Activated CD4-positive, alpha-beta memory T cell treated with anti-CD3 and anti-CD28 coated beads for 36 hours (primary cell): Measurements from ENCODE around the gene NRBF2. TPM values are rescaled to one million over a fixed set of nuclear protein-coding genes. Genes with fewer than 3 reads are reported as not detected.
A peak's percentile ranks its signal among the peaks of the same experiment; 100 is the strongest.
"Not testable (repeated sequence)": the region's sequence is repeated elsewhere in the genome, so short reads cannot be mapped to it uniquely, and the experiment has no call there.

ENCODE experiments used
- CTCF ChIA-PET: fragments of 350-600 bp; sonication (Branson Sonifier 250); formaldehyde crosslinking; loops from one replicate; lab custom pipeline; 2021; ENCODE audit warnings: antibody characterized with exemption, inconsistent platforms; lab: Charles Lee
- POLR2A ChIA-PET: fragments of 350-600 bp; sonication (Branson Sonifier 250); formaldehyde crosslinking; loops from one replicate; lab custom pipeline; 2021; ENCODE audit warnings: antibody characterized with exemption; lab: Charles Lee
- DNase-seq: peaks from one replicate; pipeline ENCODE4 v3.0.0-alpha.2; 2020
- H3K27ac Mint-ChIP-seq: one replicate; pipeline ENCODE4 v1.8.0; 2021; ENCODE audit warnings: mixed read lengths
- H3K27me3 Mint-ChIP-seq: one replicate; pipeline ENCODE4 v1.8.0; 2021; ENCODE audit warnings: mixed read lengths
- H3K36me3 Mint-ChIP-seq: one replicate; pipeline ENCODE4 v1.8.0; 2021; ENCODE audit warnings: mixed read lengths
- H3K4me1 Mint-ChIP-seq: one replicate; pipeline ENCODE4 v1.8.0; 2021; ENCODE audit warnings: low read depth, mixed read lengths
- H3K4me3 Mint-ChIP-seq: one replicate; pipeline ENCODE4 v1.8.0; 2021; ENCODE audit warnings: mild to moderate bottlenecking, mixed read lengths
- H3K9me3 Mint-ChIP-seq: one replicate; pipeline ENCODE4 v1.8.0; 2021; ENCODE audit warnings: mixed read lengths
- intact Hi-C: fragments of 100-400 bp; cut with micrococcal nuclease; formaldehyde crosslinking; loops from one replicate; pipeline ENCODE4 v1.15.1; 2023
- total RNA-seq, 2 experiments: library from RNA; stranded (reverse); gene quantifications; one replicate each; pipeline ENCODE4 v1.2.3, GENCODE V29; 2021

The NRBF2 gene
- total RNA-seq, 2 experiments from 2014 or later, result 21.3 to 21.7 TPM

DNA sequence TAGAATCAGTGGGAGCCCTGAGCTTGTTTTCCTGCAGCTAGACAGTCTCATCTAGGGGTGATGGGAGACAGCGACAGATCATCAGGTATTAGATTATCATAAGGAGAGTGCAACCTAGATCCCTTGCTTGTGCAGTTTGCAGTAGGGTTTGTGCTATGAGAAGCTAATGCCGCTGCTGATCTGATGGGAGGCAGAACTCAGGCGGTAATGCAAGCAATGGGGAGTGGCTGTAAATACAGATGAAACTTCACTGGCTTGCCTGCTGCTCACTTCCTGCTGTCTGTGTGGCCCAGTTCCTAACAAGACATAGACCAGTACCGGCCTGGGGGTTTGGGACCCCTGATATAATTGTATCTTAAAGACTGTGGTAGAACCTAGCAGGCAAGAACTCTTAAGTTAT lies 17.6 kb downstream of the NRBF2 start:
- intact Hi-C loops, result no loop called here
- no peaks in the 10 kb centered on the region for H3K9me3 Mint-ChIP-seq
- no peak overlapping the region for H3K4me3 Mint-ChIP-seq
- peaks cover 17% of the 10 kb centered on the region for H3K4me1 Mint-ChIP-seq
- ChIA-PET POLR2A (no interaction called here), CTCF (interaction anchor here (0.6 kb wide), 1 partner anchor 737 kb away, joined by 5 read pairs; no protein-coding TSS in a partner anchor)
- peaks cover 51% of the 10 kb centered on the region for H3K36me3 Mint-ChIP-seq
- no peak for DNase-seq
- H3K27me3 Mint-ChIP-seq, result no peaks in the 10 kb centered on the region
- no peak overlapping the region for H3K27ac Mint-ChIP-seq

DNA sequence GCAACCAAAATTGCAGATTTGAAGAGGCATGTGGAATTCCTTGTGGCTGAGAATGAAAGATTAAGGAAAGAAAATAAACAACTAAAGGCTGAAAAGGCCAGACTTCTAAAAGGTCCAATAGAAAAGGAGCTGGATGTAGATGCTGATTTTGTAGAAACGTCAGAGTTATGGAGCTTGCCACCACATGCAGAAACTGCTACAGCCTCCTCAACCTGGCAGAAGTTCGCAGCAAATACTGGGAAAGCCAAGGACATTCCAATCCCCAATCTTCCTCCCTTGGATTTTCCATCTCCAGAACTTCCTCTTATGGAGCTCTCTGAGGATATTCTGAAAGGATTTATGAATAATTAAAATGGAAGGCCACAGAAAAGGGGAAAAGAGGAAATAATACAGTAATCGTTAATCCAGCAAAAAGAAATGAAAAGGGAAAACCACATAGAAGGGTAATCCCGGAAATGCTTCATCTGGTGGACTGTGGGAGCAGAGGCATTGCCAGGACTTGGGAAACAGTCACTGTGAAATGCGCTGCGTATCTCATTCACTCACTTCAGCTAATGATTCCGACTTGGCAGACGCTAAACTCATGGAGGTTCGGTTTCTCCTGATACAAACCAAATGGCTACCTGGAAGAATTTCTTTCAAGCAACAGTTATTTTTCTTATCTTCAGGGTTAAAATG lies 20.9 kb downstream of the NRBF2 start:
- DNase-seq, H3K27ac Mint-ChIP-seq, H3K9me3 Mint-ChIP-seq, CTCF ChIA-PET, intact Hi-C loops, POLR2A ChIA-PET, H3K27me3 Mint-ChIP-seq, H3K4me1 Mint-ChIP-seq, H3K4me3 Mint-ChIP-seq: not testable (repeated sequence)
- peaks cover 32% of the 10 kb centered on the region for H3K36me3 Mint-ChIP-seq

DNA sequence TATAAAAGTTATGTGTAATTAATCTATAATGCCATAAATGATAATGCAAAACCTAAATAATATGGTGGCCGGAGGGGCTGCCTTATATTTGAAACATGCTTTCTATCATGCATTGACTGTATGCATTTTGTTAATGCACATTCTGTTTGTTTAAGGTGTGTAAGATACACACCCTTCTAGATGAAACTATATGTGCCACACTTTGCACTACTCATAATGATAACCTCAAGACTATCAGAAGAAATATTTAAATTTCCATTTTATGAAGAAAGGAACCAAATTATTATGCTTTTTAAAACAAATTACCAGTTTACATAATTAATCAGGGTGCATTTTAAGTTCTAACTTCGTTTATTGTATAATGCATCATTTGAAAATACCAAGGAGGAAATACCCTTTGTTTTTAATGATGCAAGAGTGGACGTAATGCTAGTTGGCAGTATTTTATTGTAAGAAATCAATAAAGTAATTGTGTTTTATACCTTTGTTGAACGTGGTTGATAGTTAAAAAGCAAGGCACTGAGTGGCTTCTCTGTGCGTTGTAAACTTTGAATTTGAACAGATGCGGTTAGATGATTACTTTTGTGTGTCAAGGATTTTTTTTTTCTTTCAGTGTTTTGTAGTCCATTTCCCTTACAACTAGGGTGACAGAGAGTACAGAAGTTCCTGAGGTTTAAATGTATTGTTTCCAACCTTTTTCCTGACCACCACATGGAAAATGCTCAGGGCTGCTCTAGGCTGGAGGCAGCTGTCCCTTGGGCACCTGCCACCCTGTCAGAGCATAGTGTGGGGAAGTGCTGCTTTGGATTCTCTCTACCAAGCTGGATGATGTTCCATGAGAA lies 21.6 kb downstream of the NRBF2 start:
- Mint-ChIP-seq H3K9me3 (no peaks in the 10 kb centered on the region), H3K36me3 (peaks cover 29% of the 10 kb centered on the region)
- POLR2A ChIA-PET, result no interaction called here

DNA sequence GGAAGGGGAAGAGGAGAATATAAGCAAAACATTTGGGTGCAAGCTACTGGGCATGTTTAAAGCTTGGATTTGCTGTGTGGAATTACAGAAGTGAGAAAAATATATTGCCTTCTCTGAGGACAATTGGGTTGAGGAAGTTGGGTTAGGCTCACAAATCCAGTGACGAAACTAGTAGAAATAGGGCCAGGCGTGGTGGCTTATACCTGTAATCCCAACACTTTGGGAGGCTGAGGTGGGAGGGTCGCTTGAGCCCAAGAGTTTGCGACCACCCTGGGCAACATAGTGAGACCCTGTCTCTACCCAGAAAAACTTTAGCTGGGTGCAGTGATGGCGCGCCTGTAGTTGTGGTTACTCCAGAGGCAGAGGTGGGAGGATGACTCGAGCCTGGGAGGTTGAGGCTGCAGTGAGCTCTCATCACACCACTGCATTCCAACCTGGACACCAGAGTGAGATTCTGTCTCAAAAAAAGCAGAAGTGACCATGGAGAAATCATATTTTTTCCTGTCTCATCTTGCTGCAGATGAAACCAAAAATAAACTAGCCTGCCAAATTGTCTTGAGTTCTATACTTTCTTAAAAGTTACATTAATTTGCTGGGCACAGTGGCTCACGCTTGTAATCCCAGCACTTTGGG lies 22.4 kb downstream of the NRBF2 start:
- intact Hi-C loops, result loop anchor here (5.0 kb wide), 1 partner anchor 53 kb away; no protein-coding TSS in a partner anchor
- peaks cover 5% of the 10 kb centered on the region for H3K4me1 Mint-ChIP-seq
- no peaks in the 10 kb centered on the region for H3K9me3 Mint-ChIP-seq
- H3K4me3 Mint-ChIP-seq, result no peak overlapping the region
- H3K27me3 Mint-ChIP-seq, result no peaks in the 10 kb centered on the region
- DNase-seq, result no peak
- POLR2A ChIA-PET, result no interaction called here
- no peak overlapping the region for H3K27ac Mint-ChIP-seq
- peaks cover 29% of the 10 kb centered on the region for H3K36me3 Mint-ChIP-seq
- CTCF ChIA-PET, result interaction anchor here (0.8 to 4.8 kb wide), 6 partner anchors 11 to 566 kb away, joined by 3 to 48 read pairs (median 22); no protein-coding TSS in a partner anchor

More for the DNA sequence above, 21.6 kb downstream of the NRBF2 start:
- Mint-ChIP-seq H3K4me1 (peaks cover 5% of the 10 kb centered on the region), H3K27ac (no peak overlapping the region), H3K4me3 (no peak overlapping the region), H3K27me3 (no peaks in the 10 kb centered on the region)
- no peak for DNase-seq
- intact Hi-C loops, result loop anchor here (5.0 kb wide), 1 partner anchor 52 kb away; no protein-coding TSS in a partner anchor
- CTCF ChIA-PET, result interaction anchor here (0.8 to 4.8 kb wide), 4 partner anchors 12 to 567 kb away, joined by 3 to 48 read pairs (median 39); no protein-coding TSS in a partner anchor

DNA sequence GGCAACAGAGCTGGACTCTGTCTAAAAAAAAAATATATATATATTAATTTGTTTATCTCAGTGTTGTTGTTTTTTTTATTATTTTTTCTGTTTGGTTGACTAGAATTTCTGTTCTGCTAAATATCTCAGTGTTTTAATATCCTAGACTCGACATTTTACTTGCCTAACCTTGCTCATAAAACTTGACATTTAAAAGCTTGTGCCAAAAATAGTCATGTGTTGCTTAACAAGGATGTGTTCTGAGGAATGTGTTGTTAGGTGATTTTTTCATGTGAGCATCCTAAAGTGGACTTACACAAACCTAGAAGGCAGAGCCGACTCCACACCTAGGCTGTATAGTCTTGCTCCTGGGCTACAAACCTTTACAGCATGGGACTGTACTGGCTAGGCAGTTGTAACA lies 23.1 kb downstream of the NRBF2 start:
- Mint-ChIP-seq H3K36me3 (peaks cover 28% of the 10 kb centered on the region), H3K4me3 (no peak overlapping the region), H3K4me1 (peaks cover 5% of the 10 kb centered on the region), H3K9me3 (no peaks in the 10 kb centered on the region), H3K27ac (no peak overlapping the region), H3K27me3 (no peaks in the 10 kb centered on the region)
- ChIA-PET POLR2A (no interaction called here), CTCF (interaction anchor here (0.9 to 4.8 kb wide), 13 partner anchors 10 to 664 kb away, joined by 3 to 48 read pairs (median 13); partner anchors contain the start of gene EGR2)
- no peak for DNase-seq
- intact Hi-C loops, result loop anchor here (5.0 kb wide), 1 partner anchor 54 kb away; no protein-coding TSS in a partner anchor

DNA sequence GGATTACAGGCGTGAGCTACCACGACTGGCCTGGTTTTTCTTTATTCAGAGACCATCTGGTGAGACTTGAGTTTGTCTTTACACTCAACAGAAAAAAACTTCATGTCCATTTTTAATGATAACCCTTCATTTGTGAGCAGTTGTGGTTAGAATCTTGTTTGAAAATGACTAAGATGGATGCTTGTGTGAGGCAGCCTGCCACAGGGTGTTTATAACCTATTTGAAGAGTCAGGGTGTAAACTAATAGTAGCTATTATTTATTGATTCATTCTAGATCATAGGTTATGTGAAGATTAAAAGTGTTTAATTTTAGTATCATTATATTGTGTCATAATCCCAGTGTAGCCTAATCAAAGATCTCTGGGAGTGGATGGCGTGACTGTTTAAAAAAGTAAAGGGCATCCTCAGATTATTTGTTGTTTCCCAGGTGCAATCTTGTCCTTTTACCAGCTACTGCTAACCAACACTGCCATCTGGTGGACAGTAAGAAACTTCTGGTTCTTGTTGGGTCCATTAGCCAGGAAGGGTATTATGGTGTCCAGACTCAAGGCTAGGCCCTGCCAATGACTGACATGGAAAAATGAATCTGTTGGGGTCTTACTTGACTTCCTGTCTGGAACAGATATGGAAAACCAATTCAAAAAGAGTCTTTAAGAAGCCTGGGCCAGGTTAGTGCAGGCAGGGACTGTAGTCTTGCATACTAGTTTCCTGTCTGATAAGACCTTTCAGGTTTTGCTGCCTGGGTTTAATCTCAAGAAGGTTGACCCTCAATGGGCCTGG lies 24.9 kb downstream of the NRBF2 start:
- Mint-ChIP-seq H3K27me3 (no peaks in the 10 kb centered on the region), H3K27ac (no peak overlapping the region), H3K4me1 (peaks cover 7% of the 10 kb centered on the region), H3K36me3 (peaks cover 17% of the 10 kb centered on the region), H3K4me3 (no peak overlapping the region), H3K9me3 (no peaks in the 10 kb centered on the region)
- ChIA-PET CTCF (interaction anchor here (0.6 to 4.8 kb wide), 44 partner anchors 9 to 720 kb away, joined by 3 to 48 read pairs (median 4); partner anchors contain the start of genes EGR2 and NRBF2), POLR2A (interaction anchor here (0.6 to 0.8 kb wide), 3 partner anchors 24 to 341 kb away, joined by 3 read pairs; no protein-coding TSS in a partner anchor)
- peak; percentile 41 for DNase-seq
- intact Hi-C loops, result loop anchor here (1.0 to 5.0 kb wide), 9 partner anchors 24 to 721 kb away; no protein-coding TSS in a partner anchor

DNA sequence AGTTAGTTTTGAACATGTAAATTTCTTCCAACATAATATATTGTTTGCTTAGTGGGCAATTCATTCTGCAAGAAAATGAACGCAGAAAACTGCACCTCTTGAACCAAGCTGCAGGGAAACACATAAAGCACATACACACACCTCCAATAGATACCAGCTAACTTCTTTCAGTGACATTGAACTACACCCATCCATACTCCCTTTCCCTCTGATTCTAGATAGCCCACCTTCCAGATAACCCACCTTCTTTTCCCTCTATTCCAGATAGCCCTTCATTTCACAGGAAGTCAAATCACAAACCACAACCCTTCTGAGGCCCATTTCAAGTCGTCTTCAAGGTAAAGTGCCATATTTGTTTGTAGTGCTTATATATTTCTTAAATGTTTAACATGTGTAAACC lies 28.5 kb downstream of the NRBF2 start:
- intact Hi-C loops, result no loop called here
- peaks cover 7% of the 10 kb centered on the region for H3K4me1 Mint-ChIP-seq
- ChIA-PET POLR2A (no interaction called here), CTCF (interaction anchor here (1.1 to 9.6 kb wide), 6 partner anchors 28 to 606 kb away, joined by 3 to 319 read pairs (median 4); no protein-coding TSS in a partner anchor)
- H3K27ac Mint-ChIP-seq, result no peak overlapping the region
- no peak overlapping the region for H3K4me3 Mint-ChIP-seq
- no peak for DNase-seq
- no peaks in the 10 kb centered on the region for H3K36me3 Mint-ChIP-seq
- H3K9me3 Mint-ChIP-seq, result no peaks in the 10 kb centered on the region
- H3K27me3 Mint-ChIP-seq, result no peaks in the 10 kb centered on the region

DNA sequence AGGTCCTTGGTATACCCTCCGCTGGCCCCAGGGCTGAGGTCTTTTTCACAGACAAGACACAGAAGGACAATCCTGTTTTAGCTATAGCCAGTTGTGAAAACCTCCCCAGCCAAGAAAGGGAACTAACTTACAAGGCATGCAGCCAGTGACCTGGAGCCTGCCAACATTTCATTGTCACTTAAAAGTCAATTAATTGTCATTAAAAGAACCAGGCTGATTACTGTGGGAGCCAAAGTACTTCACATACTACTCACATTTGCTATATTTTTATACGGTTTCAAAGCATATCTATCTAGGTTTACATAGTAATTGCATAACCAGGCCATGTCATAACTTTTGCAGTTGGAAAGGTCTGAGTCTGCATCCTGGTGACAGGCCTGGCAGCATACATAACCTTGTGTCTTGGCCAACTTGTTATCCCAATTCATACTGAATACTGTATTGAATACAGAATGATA lies 31.1 kb downstream of the NRBF2 start:
- POLR2A ChIA-PET, result no interaction called here
- intact Hi-C loops, result no loop called here

DNA sequence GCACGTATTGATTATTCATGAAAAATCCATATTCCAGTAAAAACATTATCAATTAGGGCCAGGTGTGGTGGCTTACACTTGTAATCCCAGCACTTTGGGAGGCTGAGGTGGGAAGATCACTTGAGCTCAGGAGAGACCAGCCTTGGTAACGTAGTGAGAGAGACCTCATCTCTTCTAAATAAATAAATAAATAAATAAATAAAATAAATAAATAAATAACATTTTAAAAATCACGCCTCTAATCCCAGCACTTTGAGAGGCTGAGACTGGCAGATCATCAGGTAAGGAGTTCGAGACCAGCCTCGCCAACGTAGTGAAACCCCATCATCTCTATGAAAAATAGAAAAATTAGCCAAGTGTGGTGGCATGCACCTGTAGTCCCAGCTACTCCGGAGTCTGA lies 32.1 kb downstream of the NRBF2 start:
- Mint-ChIP-seq H3K4me3 (no peak overlapping the region), H3K9me3 (no peaks in the 10 kb centered on the region), H3K27me3 (no peaks in the 10 kb centered on the region), H3K27ac (no peak overlapping the region), H3K4me1 (peaks cover 10% of the 10 kb centered on the region), H3K36me3 (peaks cover 14% of the 10 kb centered on the region)
- no peak for DNase-seq
- ChIA-PET POLR2A (no interaction called here), CTCF (interaction anchor here (1.1 to 9.6 kb wide), 7 partner anchors 8 to 555 kb away, joined by 5 to 319 read pairs (median 20); no protein-coding TSS in a partner anchor)
- intact Hi-C loops, result no loop called here

More for the DNA sequence above, 31.1 kb downstream of the NRBF2 start:
- no peaks in the 10 kb centered on the region for H3K9me3 Mint-ChIP-seq
- CTCF ChIA-PET, result interaction anchor here (3.8 to 9.6 kb wide), 3 partner anchors 18 to 555 kb away, joined by 20 to 319 read pairs (median 139); no protein-coding TSS in a partner anchor
- no peak for DNase-seq
- H3K4me1 Mint-ChIP-seq, result peaks cover 10% of the 10 kb centered on the region
- peaks cover 7% of the 10 kb centered on the region for H3K36me3 Mint-ChIP-seq
- H3K4me3 Mint-ChIP-seq, result no peak overlapping the region
- H3K27ac Mint-ChIP-seq, result no peak overlapping the region
- no peaks in the 10 kb centered on the region for H3K27me3 Mint-ChIP-seq

DNA sequence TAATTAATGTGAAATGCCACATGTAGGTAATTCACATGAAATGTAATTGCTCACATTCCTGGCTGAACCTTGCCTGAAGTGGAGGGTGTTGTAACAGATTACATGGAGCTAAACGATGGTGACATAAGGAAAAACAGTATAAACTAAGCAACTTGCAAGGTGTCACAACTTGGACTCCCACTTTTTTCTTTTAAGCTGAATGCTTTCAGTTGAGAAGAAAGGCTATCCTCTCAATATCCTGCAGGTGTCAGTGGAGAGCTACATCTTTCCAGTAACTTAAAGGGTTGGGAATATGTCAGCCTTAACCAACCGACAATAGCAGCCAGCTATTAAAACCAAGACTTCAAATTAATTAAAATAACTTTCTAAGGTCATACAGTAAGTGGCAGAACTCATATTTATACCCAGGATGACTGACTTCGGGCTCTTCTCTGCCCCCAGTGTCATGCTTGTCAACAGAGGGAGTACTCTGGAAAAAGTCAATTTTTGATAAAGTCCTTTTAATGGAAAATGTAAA lies 33.7 kb downstream of the NRBF2 start:
- intact Hi-C loops, result loop anchor here (1.0 to 2.0 kb wide), 3 partner anchors 463 to 600 kb away; no protein-coding TSS in a partner anchor
- Mint-ChIP-seq H3K27me3 (no peaks in the 10 kb centered on the region), H3K9me3 (no peaks in the 10 kb centered on the region), H3K4me1 (peaks cover 23% of the 10 kb centered on the region), H3K4me3 (no peak overlapping the region), H3K36me3 (peaks cover 23% of the 10 kb centered on the region), H3K27ac (no peak overlapping the region)
- DNase-seq, result no peak
- CTCF ChIA-PET, result interaction anchor here (0.6 to 9.6 kb wide), 69 partner anchors 10 to 809 kb away, joined by 3 to 319 read pairs (median 4); partner anchors contain the start of genes EGR2 and NRBF2
- POLR2A ChIA-PET, result interaction anchor here (0.5 kb wide), 1 partner anchor 177 kb away, joined by 3 read pairs; no protein-coding TSS in a partner anchor
